Endodermal cell (in vitro differentiated cells): ENCODE results near the gene CIB1. TPM values are rescaled to one million over a fixed set of nuclear protein-coding genes. Genes with fewer than 3 reads are reported as not detected.
A peak's percentile ranks its signal among the peaks of the same experiment; 100 is the strongest.

Experiments used
- DNase-seq: peaks from one replicate; pipeline ENCODE4 v3.0.0-alpha.2; 2017
- H3K27ac ChIP-seq: 2 replicates; pipeline ENCODE4 v1.5.1; 2013; ENCODE audit warnings: mild to moderate bottlenecking, low read depth, low read length, moderate library complexity
- H3K27me3 ChIP-seq: 2 replicates; pipeline ENCODE4 v1.6.1; 2013; ENCODE audit warnings: mild to moderate bottlenecking, low read length, moderate library complexity; ENCODE audit not compliant: insufficient read depth, control insufficient read depth, poor library complexity, severe bottlenecking
- H3K36me3 ChIP-seq: 2 replicates; pipeline ENCODE4 v1.7.0; 2013; ENCODE audit warnings: mild to moderate bottlenecking, low read length, moderate library complexity; ENCODE audit not compliant: control insufficient read depth, insufficient read depth
- H3K4me1 ChIP-seq: one replicate; pipeline ENCODE4 v1.7.0; 2013; ENCODE audit warnings: low read length; ENCODE audit not compliant: control insufficient read depth, insufficient read depth
- H3K4me3 ChIP-seq: 2 replicates; pipeline ENCODE4 v1.5.1; 2013; ENCODE audit warnings: mild to moderate bottlenecking, low read length, moderate library complexity
- H3K9ac ChIP-seq: 2 replicates; pipeline ENCODE4 v1.6.1; 2013; ENCODE audit warnings: mild to moderate bottlenecking, low read length, moderate library complexity; ENCODE audit not compliant: poor library complexity, severe bottlenecking; ENCODE audit errors: extremely low read depth
- H3K9me3 ChIP-seq: 2 replicates; pipeline ENCODE4 v1.6.1; 2013; ENCODE audit warnings: mild to moderate bottlenecking, low read length, moderate library complexity; ENCODE audit not compliant: control insufficient read depth
- H3K27ac Mint-ChIP-seq: 2 replicates; pipeline ENCODE4 v1.8.0; 2020; ENCODE audit warnings: mixed read lengths
- H3K27me3 Mint-ChIP-seq: 2 replicates; pipeline ENCODE4 v1.8.0; 2021; ENCODE audit warnings: mild to moderate bottlenecking, mixed read lengths; ENCODE audit not compliant: insufficient read depth
- H3K36me3 Mint-ChIP-seq: 2 replicates; pipeline ENCODE4 v1.8.0; 2020; ENCODE audit warnings: low read depth, mixed read lengths
- H3K4me1 Mint-ChIP-seq: 2 replicates; pipeline ENCODE4 v1.8.0; 2020; ENCODE audit warnings: mixed read lengths
- H3K4me3 Mint-ChIP-seq: 2 replicates; pipeline ENCODE4 v1.8.0; 2020; ENCODE audit warnings: mild to moderate bottlenecking, moderate library complexity, mixed read lengths
- H3K9me3 Mint-ChIP-seq: 2 replicates; pipeline ENCODE4 v1.8.0; 2020; ENCODE audit warnings: mild to moderate bottlenecking, mixed read lengths
- WGBS, 2 experiments: methylation state at CpG; one replicate each; pipeline versions ENCODE4 v1.1.5 to v1.1.7; 2013; ENCODE audit warnings: missing lambda C conversion rate in 2 of 2, mixed read lengths in 1 of 2; ENCODE audit not compliant: insufficient coverage in 1 of 2, insufficient read length in 1 of 2; 5-methylcytosine and 5-hydroxymethylcytosine counted together
- total RNA-seq, 2 donors: library from RNA; stranded (reverse); fragmentation: NEBNext Ultra II Directional in 1 of 2; extraction: Animal tissue kit (Norgen Biotek cat#: 25700) in 1 of 2; gene quantifications; 2 replicates in 1 of 2; 3 replicates in 1 of 2; pipeline ENCODE4 v1.2.1, GENCODE V29; 2021
- TF ChIP-seq, protein P1 (sequence below): fragments of 200-600 bp; sonication (generic); conservative IDR thresholded peaks from 2 replicates; pipeline ENCODE4 v1.5.0; 2021; ENCODE audit warnings: antibody characterized with exemption, mild to moderate bottlenecking

The CIB1 gene
- total RNA-seq, 2 donors from 2014 or later = 31.3 to 34.0 TPM

DNA sequence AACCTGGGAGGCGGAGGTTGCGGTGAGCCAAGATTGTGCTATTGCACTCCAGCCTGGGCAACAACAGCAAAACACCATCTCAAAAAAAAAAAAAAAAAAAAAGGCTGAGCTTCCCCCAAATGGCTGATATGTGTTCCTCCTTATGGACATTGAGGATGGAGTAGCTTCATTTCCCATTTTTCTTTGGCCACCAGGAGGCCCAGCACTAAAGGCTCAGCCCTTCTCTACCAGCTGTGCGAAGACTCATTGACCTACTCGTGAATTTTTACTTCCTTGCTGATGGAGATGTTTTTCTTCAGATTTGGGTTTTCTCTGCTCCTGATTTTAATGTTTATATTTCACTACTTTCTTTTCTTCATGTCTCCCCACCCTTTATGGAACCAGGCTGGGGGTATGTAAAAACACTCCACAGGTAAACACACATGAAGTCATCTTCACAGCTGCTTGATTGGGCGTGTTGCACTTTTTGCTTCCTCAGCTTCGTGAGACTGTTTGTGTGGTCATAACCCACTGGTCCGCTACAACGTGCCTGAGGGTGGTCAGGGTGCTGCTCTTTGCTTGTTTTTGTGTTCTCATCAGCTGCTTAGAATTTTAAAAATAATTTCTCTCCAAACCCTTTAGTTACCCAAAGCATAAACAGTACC is 19.1 kb downstream of the CIB1 start:
- H3K4me1 ChIP-seq = peaks cover 5% of the 10 kb centered on the region
- H3K9ac ChIP-seq = no peak overlapping the region
- no peaks in the 10 kb centered on the region for H3K4me1 Mint-ChIP-seq
- H3K27ac Mint-ChIP-seq = no peak overlapping the region
- no peak overlapping the region for H3K4me3 ChIP-seq
- TF ChIP-seq, protein P1, sequence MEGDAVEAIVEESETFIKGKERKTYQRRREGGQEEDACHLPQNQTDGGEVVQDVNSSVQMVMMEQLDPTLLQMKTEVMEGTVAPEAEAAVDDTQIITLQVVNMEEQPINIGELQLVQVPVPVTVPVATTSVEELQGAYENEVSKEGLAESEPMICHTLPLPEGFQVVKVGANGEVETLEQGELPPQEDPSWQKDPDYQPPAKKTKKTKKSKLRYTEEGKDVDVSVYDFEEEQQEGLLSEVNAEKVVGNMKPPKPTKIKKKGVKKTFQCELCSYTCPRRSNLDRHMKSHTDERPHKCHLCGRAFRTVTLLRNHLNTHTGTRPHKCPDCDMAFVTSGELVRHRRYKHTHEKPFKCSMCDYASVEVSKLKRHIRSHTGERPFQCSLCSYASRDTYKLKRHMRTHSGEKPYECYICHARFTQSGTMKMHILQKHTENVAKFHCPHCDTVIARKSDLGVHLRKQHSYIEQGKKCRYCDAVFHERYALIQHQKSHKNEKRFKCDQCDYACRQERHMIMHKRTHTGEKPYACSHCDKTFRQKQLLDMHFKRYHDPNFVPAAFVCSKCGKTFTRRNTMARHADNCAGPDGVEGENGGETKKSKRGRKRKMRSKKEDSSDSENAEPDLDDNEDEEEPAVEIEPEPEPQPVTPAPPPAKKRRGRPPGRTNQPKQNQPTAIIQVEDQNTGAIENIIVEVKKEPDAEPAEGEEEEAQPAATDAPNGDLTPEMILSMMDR = peak; percentile 67
- DNase-seq = peak; percentile 60
- H3K27ac ChIP-seq = no peak overlapping the region
- H3K9me3 ChIP-seq = no peaks in the 10 kb centered on the region
- H3K27me3 Mint-ChIP-seq = no peaks in the 10 kb centered on the region
- WGBS, 2 experiments = 95 to 100% methylated on average over 3 to 8 of the region's 8 CpGs
- no peaks in the 10 kb centered on the region for H3K36me3 ChIP-seq
- peaks cover 5% of the 10 kb centered on the region for H3K36me3 Mint-ChIP-seq
- H3K4me3 Mint-ChIP-seq = no peak overlapping the region
- H3K9me3 Mint-ChIP-seq = no peaks in the 10 kb centered on the region
- no peaks in the 10 kb centered on the region for H3K27me3 ChIP-seq

DNA sequence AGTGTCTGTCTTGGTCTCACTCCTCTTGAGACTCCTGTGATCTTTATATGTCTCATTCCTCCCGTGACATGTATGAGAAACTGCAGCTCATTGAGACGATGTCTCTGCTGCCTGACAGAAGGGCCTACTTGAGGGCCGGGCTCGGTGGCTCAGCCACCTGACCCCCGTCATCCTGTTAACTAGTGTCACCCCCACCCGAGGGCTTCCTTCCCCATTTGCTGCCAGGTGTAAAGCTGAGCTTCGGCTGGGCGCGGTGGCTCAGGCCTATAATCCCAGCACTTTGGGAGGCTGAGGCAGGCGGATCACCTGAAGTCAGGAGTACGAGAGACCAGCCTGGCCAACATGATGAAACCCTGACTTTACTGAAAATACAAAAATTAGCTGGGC is 19.9 kb downstream of the CIB1 start:
- no peaks in the 10 kb centered on the region for H3K27me3 ChIP-seq
- no peaks in the 10 kb centered on the region for H3K9me3 Mint-ChIP-seq
- H3K27ac ChIP-seq = no peak overlapping the region
- no peaks in the 10 kb centered on the region for H3K4me1 Mint-ChIP-seq
- H3K36me3 Mint-ChIP-seq = peaks cover 5% of the 10 kb centered on the region
- H3K36me3 ChIP-seq = no peaks in the 10 kb centered on the region
- H3K9ac ChIP-seq = no peak overlapping the region
- 93% methylated on average over 9 to 11 of the region's 11 CpGs for WGBS, 2 experiments
- H3K4me1 ChIP-seq = peaks cover 5% of the 10 kb centered on the region
- peak overlapping the region; percentile 26 for H3K27ac Mint-ChIP-seq
- DNase-seq = no peak
- H3K4me3 Mint-ChIP-seq = no peak overlapping the region
- TF ChIP-seq, protein P1 = no peak
- H3K27me3 Mint-ChIP-seq = no peaks in the 10 kb centered on the region
- no peaks in the 10 kb centered on the region for H3K9me3 ChIP-seq
- no peak overlapping the region for H3K4me3 ChIP-seq

DNA sequence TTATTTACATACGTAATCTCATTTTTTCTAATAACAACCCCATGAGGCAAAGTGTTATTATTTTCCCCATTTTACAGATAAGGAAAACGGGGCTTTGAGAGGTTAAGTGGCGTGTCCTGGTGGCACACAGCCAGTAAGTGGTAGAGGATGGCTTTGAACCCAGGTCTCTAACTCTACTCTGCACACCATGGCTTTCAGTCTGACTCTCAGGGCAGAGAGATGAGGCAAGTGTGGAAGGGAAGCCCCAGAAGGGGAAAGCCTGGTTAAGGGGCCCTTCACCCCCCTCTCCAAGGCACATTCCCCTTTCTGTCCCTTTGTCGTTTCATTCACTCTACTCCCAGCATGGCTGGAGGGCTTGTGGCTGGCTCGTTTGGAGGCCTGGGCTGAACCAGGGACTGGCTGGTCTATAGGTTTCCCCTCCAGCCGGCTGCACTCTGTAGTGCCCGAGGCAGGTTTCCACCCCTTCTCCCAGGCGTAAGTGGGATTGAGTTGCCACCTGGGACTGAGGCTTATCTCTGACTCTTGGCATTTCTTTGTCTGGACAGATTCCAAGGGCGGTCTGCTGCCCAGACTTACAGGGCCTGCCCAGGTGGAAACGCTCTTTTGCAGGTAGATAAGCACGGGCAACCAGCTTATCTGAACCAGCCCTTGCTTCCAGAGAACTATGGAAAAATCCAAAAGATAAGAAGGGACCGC is 20.5 kb downstream of the CIB1 start:
- H3K4me1 ChIP-seq = peaks cover 5% of the 10 kb centered on the region
- no peak overlapping the region for H3K9ac ChIP-seq
- H3K9me3 ChIP-seq = no peaks in the 10 kb centered on the region
- H3K27me3 Mint-ChIP-seq = no peaks in the 10 kb centered on the region
- no peak overlapping the region for H3K4me3 ChIP-seq
- H3K36me3 Mint-ChIP-seq = peaks cover 5% of the 10 kb centered on the region
- no peaks in the 10 kb centered on the region for H3K27me3 ChIP-seq
- no peak overlapping the region for H3K27ac ChIP-seq
- 87 to 91% methylated on average over 11 of the region's 12 CpGs for WGBS, 2 experiments
- peak overlapping the region; percentile 26 for H3K27ac Mint-ChIP-seq
- TF ChIP-seq, protein P1 = no peak
- H3K4me3 Mint-ChIP-seq = no peak overlapping the region
- no peaks in the 10 kb centered on the region for H3K4me1 Mint-ChIP-seq
- no peak for DNase-seq
- H3K36me3 ChIP-seq = no peaks in the 10 kb centered on the region
- H3K9me3 Mint-ChIP-seq = no peaks in the 10 kb centered on the region
